ENCODE data around the gene GRIK3.

The GRIK3 gene

GRCh38 chr1:36755303-36756230, 278.7 kb downstream of the GRIK3 start:
- H2AFZ ChIP-seq (ENCODE audit: low read depth, low read length): no peak overlapping the region
- H3K4me3 ChIP-seq (ENCODE audit: low read length): no peak overlapping the region
- no peaks in the 10 kb centered on the region for H3K9me3 ChIP-seq (ENCODE audit: low read length)
- no peaks in the 10 kb centered on the region for H3K4me1 ChIP-seq (ENCODE audit: insufficient read depth, low read length)
- no peaks in the 10 kb centered on the region for H3K27me3 ChIP-seq (ENCODE audit: insufficient read depth, low read length)
- no peaks in the 10 kb centered on the region for H3K36me3 ChIP-seq (ENCODE audit: insufficient read depth, low read length)

GRCh38 chr1:36754366-36754765, 279.9 kb downstream of the GRIK3 start:
- H3K4me3 ChIP-seq (ENCODE audit: low read length): no peak overlapping the region
- H3K36me3 ChIP-seq (ENCODE audit: insufficient read depth, low read length): no peaks in the 10 kb centered on the region
- H3K9me3 ChIP-seq (ENCODE audit: low read length): no peaks in the 10 kb centered on the region
- no peaks in the 10 kb centered on the region for H3K27me3 ChIP-seq (ENCODE audit: insufficient read depth, low read length)
- no peak overlapping the region for H2AFZ ChIP-seq (ENCODE audit: low read depth, low read length)
- no peaks in the 10 kb centered on the region for H3K4me1 ChIP-seq (ENCODE audit: insufficient read depth, low read length)

- H3K36me3 ChIP-seq (ENCODE audit: insufficient read depth, low read length): no peaks in the 10 kb centered on the region
- no peaks in the 10 kb centered on the region for H3K9me3 ChIP-seq (ENCODE audit: low read length)
- H3K4me1 ChIP-seq (ENCODE audit: insufficient read depth, low read length): no peaks in the 10 kb centered on the region
- H3K4me3 ChIP-seq (ENCODE audit: low read length): no peak overlapping the region
- no peak overlapping the region for H2AFZ ChIP-seq (ENCODE audit: low read depth, low read length)
- peaks cover 2% of the 10 kb centered on the region for H3K27me3 ChIP-seq (ENCODE audit: insufficient read depth, low read length)
Observed at GRCh38 chr1:36753451-36753850, 280.9 kb downstream of the GRIK3 start.

- Histone ChIP-seq H3K27me3 (ENCODE audit: insufficient read depth, low read length) (peaks cover 5% of the 10 kb centered on the region), H3K4me1 (ENCODE audit: insufficient read depth, low read length) (no peaks in the 10 kb centered on the region), H3K4me3 (ENCODE audit: low read length) (no peak overlapping the region), H2AFZ (ENCODE audit: low read depth, low read length) (no peak overlapping the region), H3K9me3 (ENCODE audit: low read length) (no peaks in the 10 kb centered on the region), H3K36me3 (ENCODE audit: insufficient read depth, low read length) (no peaks in the 10 kb centered on the region)
Observed at GRCh38 chr1:36752891-36753361, 281.4 kb downstream of the GRIK3 start.

- H3K4me1 ChIP-seq (ENCODE audit: insufficient read depth, low read length): no peaks in the 10 kb centered on the region
- H3K9me3 ChIP-seq (ENCODE audit: low read length): no peaks in the 10 kb centered on the region
- no peak overlapping the region for H2AFZ ChIP-seq (ENCODE audit: low read depth, low read length)
- H3K27me3 ChIP-seq (ENCODE audit: insufficient read depth, low read length): peaks cover 5% of the 10 kb centered on the region
- H3K4me3 ChIP-seq (ENCODE audit: low read length): no peak overlapping the region
- no peaks in the 10 kb centered on the region for H3K36me3 ChIP-seq (ENCODE audit: insufficient read depth, low read length)
Observed at GRCh38 chr1:36752431-36752830, 281.9 kb downstream of the GRIK3 start.

- H3K4me1 ChIP-seq (ENCODE audit: insufficient read depth, low read length): no peaks in the 10 kb centered on the region
- no peak overlapping the region for H3K4me3 ChIP-seq (ENCODE audit: low read length)
- H2AFZ ChIP-seq (ENCODE audit: low read depth, low read length): no peak overlapping the region
- H3K27me3 ChIP-seq (ENCODE audit: insufficient read depth, low read length): peaks cover 5% of the 10 kb centered on the region
- no peaks in the 10 kb centered on the region for H3K36me3 ChIP-seq (ENCODE audit: insufficient read depth, low read length)
- no peaks in the 10 kb centered on the region for H3K9me3 ChIP-seq (ENCODE audit: low read length)
Observed at GRCh38 chr1:36751525-36751924, 282.8 kb downstream of the GRIK3 start.

- no peaks in the 10 kb centered on the region for H3K4me1 ChIP-seq (ENCODE audit: insufficient read depth, low read length)
- H2AFZ ChIP-seq (ENCODE audit: low read depth, low read length): no peak overlapping the region
- H3K4me3 ChIP-seq (ENCODE audit: low read length): no peak overlapping the region
- H3K9me3 ChIP-seq (ENCODE audit: low read length): no peaks in the 10 kb centered on the region
- H3K27me3 ChIP-seq (ENCODE audit: insufficient read depth, low read length): peaks cover 5% of the 10 kb centered on the region
- no peaks in the 10 kb centered on the region for H3K36me3 ChIP-seq (ENCODE audit: insufficient read depth, low read length)
Observed at GRCh38 chr1:36748466-36748865, 285.8 kb downstream of the GRIK3 start.
